ENCODE results near the gene CLIC3. TPM values are rescaled to one million over a fixed set of nuclear protein-coding genes. Genes with fewer than 3 reads are reported as not detected.

CLIC3 gene
- total and polyA plus RNA-seq, 5 donors from 2014 or later = 0.38 to 4.5 (median 2.2) TPM

- no peak overlapping the region for H3K27ac ChIP-seq (ENCODE audit: insufficient read depth, low read length, poor library complexity, severe bottlenecking)
- Mint-ChIP-seq H3K36me3 (no peaks in the 10 kb centered on the region), H3K9me3 (no peaks in the 10 kb centered on the region), H3K27ac (peak overlapping the region in 1 of 3 donors; percentile 42), H3K4me1 (peaks cover 0 to 20% (median 3%) of the 10 kb centered on the region in 4 donors), H3K27me3 (no peaks in the 10 kb centered on the region), H3K4me3 (no peak overlapping the region)
- no peak for ATAC-seq (ENCODE audit: low read depth in 2 of 2)
- H3K36me3 ChIP-seq (ENCODE audit: control insufficient read depth, insufficient read depth, low read length) = no peaks in the 10 kb centered on the region
- H3K4me1 ChIP-seq (ENCODE audit: control insufficient read depth, insufficient read depth, low read length, poor library complexity, severe bottlenecking) = peaks cover 21% of the 10 kb centered on the region
- H3K4me3 ChIP-seq (ENCODE audit: low read depth, low read length) = no peak overlapping the region
- no peak for DNase-seq
- H3K9me3 ChIP-seq (ENCODE audit: control insufficient read depth in 2 of 2, low read length in 2 of 2) = no peaks in the 10 kb centered on the region
- H3K27me3 ChIP-seq (ENCODE audit: control insufficient read depth, insufficient read depth, low read length) = no peaks in the 10 kb centered on the region
Observed at GRCh38 chr9:137023583-137023991, 27.2 kb upstream of the CLIC3 start.

GRCh38 chr9:137023157-137023556 is 26.8 kb upstream of the CLIC3 start:
- Mint-ChIP-seq H3K36me3 (no peaks in the 10 kb centered on the region), H3K27me3 (no peaks in the 10 kb centered on the region), H3K4me3 (peak overlapping the region in 1 of 4 donors; percentile 47), H3K9me3 (no peaks in the 10 kb centered on the region), H3K4me1 (peaks cover 0 to 20% (median 3%) of the 10 kb centered on the region in 4 donors), H3K27ac (no peak overlapping the region)
- Histone ChIP-seq H3K36me3 (ENCODE audit: control insufficient read depth, insufficient read depth, low read length) (no peaks in the 10 kb centered on the region), H3K27ac (ENCODE audit: insufficient read depth, low read length, poor library complexity, severe bottlenecking) (no peak overlapping the region), H3K9me3 (ENCODE audit: control insufficient read depth in 2 of 2, low read length in 2 of 2) (no peaks in the 10 kb centered on the region), H3K27me3 (ENCODE audit: control insufficient read depth, insufficient read depth, low read length) (no peaks in the 10 kb centered on the region), H3K4me3 (ENCODE audit: low read depth, low read length) (no peak overlapping the region), H3K4me1 (ENCODE audit: control insufficient read depth, insufficient read depth, low read length, poor library complexity, severe bottlenecking) (peaks cover 19% of the 10 kb centered on the region)
- ATAC-seq (ENCODE audit: low read depth in 2 of 2) = no peak
- no peak for DNase-seq

- peaks cover 19% of the 10 kb centered on the region for H3K4me1 ChIP-seq (ENCODE audit: control insufficient read depth, insufficient read depth, low read length, poor library complexity, severe bottlenecking)
- no peaks in the 10 kb centered on the region for H3K27me3 Mint-ChIP-seq
Observed at GRCh38 chr9:137022662-137023008, 26.3 kb upstream of the CLIC3 start.

GRCh38 chr9:137021979-137022661 is 25.8 kb upstream of the CLIC3 start:
- H3K36me3 ChIP-seq (ENCODE audit: control insufficient read depth, insufficient read depth, low read length) = no peaks in the 10 kb centered on the region
- peak overlapping the region; percentile 55 for H3K27ac ChIP-seq (ENCODE audit: insufficient read depth, low read length, poor library complexity, severe bottlenecking)
- Mint-ChIP-seq H3K9me3 (peaks cover 0 to under 1% (median 0%) of the 10 kb centered on the region in 7 donors), H3K36me3 (no peaks in the 10 kb centered on the region), H3K4me1 (peaks cover 0 to 17% (median 3%) of the 10 kb centered on the region in 4 donors), H3K27ac (peak overlapping the region in 1 of 3 donors; percentile 20), H3K27me3 (no peaks in the 10 kb centered on the region), H3K4me3 (peak overlapping the region in 1 of 4 donors; percentile 88)
- no peaks in the 10 kb centered on the region for H3K9me3 ChIP-seq (ENCODE audit: control insufficient read depth in 2 of 2, low read length in 2 of 2)
- H3K4me1 ChIP-seq (ENCODE audit: control insufficient read depth, insufficient read depth, low read length, poor library complexity, severe bottlenecking) = peaks cover 14% of the 10 kb centered on the region
- H3K4me3 ChIP-seq (ENCODE audit: low read depth, low read length) = no peak overlapping the region
- peak; percentile 56 to 69 (median 65) for DNase-seq
- no peaks in the 10 kb centered on the region for H3K27me3 ChIP-seq (ENCODE audit: control insufficient read depth, insufficient read depth, low read length)
- peak; percentile 69 to 70 for ATAC-seq (ENCODE audit: low read depth in 2 of 2)

More at GRCh38 chr9:137022662-137023008, 26.3 kb upstream of the CLIC3 start:
- H3K27ac Mint-ChIP-seq = no peak overlapping the region
- peak overlapping the region in 1 of 4 donors; percentile 47 for H3K4me3 Mint-ChIP-seq
- Histone ChIP-seq H3K27me3 (ENCODE audit: control insufficient read depth, insufficient read depth, low read length) (no peaks in the 10 kb centered on the region), H3K27ac (ENCODE audit: insufficient read depth, low read length, poor library complexity, severe bottlenecking) (no peak overlapping the region), H3K9me3 (ENCODE audit: control insufficient read depth in 2 of 2, low read length in 2 of 2) (no peaks in the 10 kb centered on the region), H3K36me3 (ENCODE audit: control insufficient read depth, insufficient read depth, low read length) (no peaks in the 10 kb centered on the region), H3K4me3 (ENCODE audit: low read depth, low read length) (no peak overlapping the region)
- DNase-seq = no peak
- H3K36me3 Mint-ChIP-seq = no peaks in the 10 kb centered on the region
- peaks cover 0 to 20% (median 3%) of the 10 kb centered on the region in 4 donors for H3K4me1 Mint-ChIP-seq
- no peaks in the 10 kb centered on the region for H3K9me3 Mint-ChIP-seq
- no peak for ATAC-seq (ENCODE audit: low read depth in 2 of 2)

- H3K36me3 ChIP-seq (ENCODE audit: control insufficient read depth, insufficient read depth, low read length) = no peaks in the 10 kb centered on the region
- no peak for DNase-seq
- H3K4me1 ChIP-seq (ENCODE audit: control insufficient read depth, insufficient read depth, low read length, poor library complexity, severe bottlenecking) = peaks cover 8% of the 10 kb centered on the region
- H3K27me3 Mint-ChIP-seq = no peaks in the 10 kb centered on the region
- H3K9me3 Mint-ChIP-seq = peaks cover 0 to 2% (median 0%) of the 10 kb centered on the region in 7 donors
- no peak overlapping the region for H3K27ac Mint-ChIP-seq
- no peaks in the 10 kb centered on the region for H3K27me3 ChIP-seq (ENCODE audit: control insufficient read depth, insufficient read depth, low read length)
- H3K4me3 ChIP-seq (ENCODE audit: low read depth, low read length) = no peak overlapping the region
- H3K36me3 Mint-ChIP-seq = peaks cover 4% of the 10 kb centered on the region
- H3K4me3 Mint-ChIP-seq = no peak overlapping the region
- peak in 1 of 2 donors; percentile 4 for ATAC-seq (ENCODE audit: low read depth in 2 of 2)
- no peaks in the 10 kb centered on the region for H3K9me3 ChIP-seq (ENCODE audit: control insufficient read depth in 2 of 2, low read length in 2 of 2)
- H3K4me1 Mint-ChIP-seq = peaks cover 0 to 12% (median 2%) of the 10 kb centered on the region in 4 donors
- H3K27ac ChIP-seq (ENCODE audit: insufficient read depth, low read length, poor library complexity, severe bottlenecking) = peak overlapping the region; percentile 55
Observed at GRCh38 chr9:137021568-137021978, 25.2 kb upstream of the CLIC3 start.

GRCh38 chr9:137020771-137021567 is 24.6 kb upstream of the CLIC3 start:
- H3K4me3 ChIP-seq (ENCODE audit: low read depth, low read length) = no peak overlapping the region
- H3K4me1 Mint-ChIP-seq = peaks cover 0 to 9% (median 0%) of the 10 kb centered on the region in 4 donors
- no peak overlapping the region for H3K27ac Mint-ChIP-seq
- H3K9me3 ChIP-seq (ENCODE audit: control insufficient read depth in 2 of 2, low read length in 2 of 2) = no peaks in the 10 kb centered on the region
- H3K4me3 Mint-ChIP-seq = no peak overlapping the region
- H3K36me3 ChIP-seq (ENCODE audit: control insufficient read depth, insufficient read depth, low read length) = peaks cover 3% of the 10 kb centered on the region
- ATAC-seq (ENCODE audit: low read depth in 2 of 2) (no peak), DNase-seq (no peak)
- no peak overlapping the region for H3K27ac ChIP-seq (ENCODE audit: insufficient read depth, low read length, poor library complexity, severe bottlenecking)
- H3K27me3 Mint-ChIP-seq = no peaks in the 10 kb centered on the region
- H3K4me1 ChIP-seq (ENCODE audit: control insufficient read depth, insufficient read depth, low read length, poor library complexity, severe bottlenecking) = peaks cover 3% of the 10 kb centered on the region
- H3K9me3 Mint-ChIP-seq = peaks cover 0 to 2% (median 0%) of the 10 kb centered on the region in 7 donors
- no peaks in the 10 kb centered on the region for H3K27me3 ChIP-seq (ENCODE audit: control insufficient read depth, insufficient read depth, low read length)
- peaks cover 4% of the 10 kb centered on the region for H3K36me3 Mint-ChIP-seq

GRCh38 chr9:137019891-137020683 is 23.7 kb upstream of the CLIC3 start:
- Histone ChIP-seq H3K4me1 (ENCODE audit: control insufficient read depth, insufficient read depth, low read length, poor library complexity, severe bottlenecking) (no peaks in the 10 kb centered on the region), H3K4me3 (ENCODE audit: low read depth, low read length) (no peak overlapping the region), H3K27ac (ENCODE audit: insufficient read depth, low read length, poor library complexity, severe bottlenecking) (no peak overlapping the region), H3K9me3 (ENCODE audit: control insufficient read depth in 2 of 2, low read length in 2 of 2) (no peaks in the 10 kb centered on the region), H3K36me3 (ENCODE audit: control insufficient read depth, insufficient read depth, low read length) (peaks cover 8% of the 10 kb centered on the region), H3K27me3 (ENCODE audit: control insufficient read depth, insufficient read depth, low read length) (no peaks in the 10 kb centered on the region)
- Mint-ChIP-seq H3K27me3 (no peaks in the 10 kb centered on the region), H3K9me3 (peaks cover 0 to 2% (median 0%) of the 10 kb centered on the region in 7 donors), H3K4me3 (no peak overlapping the region), H3K4me1 (peaks cover 0 to 9% (median 0%) of the 10 kb centered on the region in 4 donors), H3K27ac (peak overlapping the region in 1 of 3 donors; percentile 36), H3K36me3 (peaks cover 4% of the 10 kb centered on the region)
- DNase-seq (no peak), ATAC-seq (ENCODE audit: low read depth in 2 of 2) (no peak)

Measured in CD4-positive, CD25-positive, alpha-beta regulatory T cell (primary cell).